Panc1 (cell line): Measurements from ENCODE around the gene ASIC3. TPM values are rescaled to one million over a fixed set of nuclear protein-coding genes. Genes with fewer than 3 reads are reported as not detected.

Experiments used
- ATAC-seq: fragments of 200-7000 bp; cut with Tn5 transposase; 2 replicates; pipeline ENCODE4 v1.9.1; 2020; ENCODE audit warnings: mild to moderate bottlenecking, moderate library complexity
- BruUV-seq: library from RNA; stranded (reverse); fragments of 400-500 nt; replicated peaks from 2 replicates; lab custom pipeline; 2021; lab: Mats Ljungman, UMichigan
- CTCF ChIA-PET: fragments of 300-600 bp; sonication (Branson Sonifier 250); formaldehyde crosslinking; loops from one replicate; lab custom pipeline; 2022; ENCODE audit warnings: antibody characterized with exemption; lab: Charles Lee
- POLR2A ChIA-PET: fragments of 300-600 bp; sonication (Branson Sonifier 250); formaldehyde crosslinking; loops from one replicate; lab custom pipeline; 2022; ENCODE audit warnings: antibody characterized with exemption; lab: Charles Lee
- DNase-seq: peaks from one replicate; pipeline ENCODE4 v3.0.0-alpha.2; 2010; ENCODE audit warnings: low read depth, low spot score
- H3K27ac ChIP-seq: 2 replicates; pipeline ENCODE4 v1.5.1; 2011; ENCODE audit warnings: mild to moderate bottlenecking, low read length, inconsistent platforms
- H3K27me3 ChIP-seq: fragments of 200-500 bp; sonication (Bioruptor generic); 2 replicates; pipeline ENCODE4 v1.6.0; 2014; ENCODE audit warnings: low read length, inconsistent platforms; ENCODE audit not compliant: control insufficient read depth, insufficient read depth
- H3K36me3 ChIP-seq: fragments of 200-500 bp; sonication (Bioruptor generic); 2 replicates; pipeline ENCODE4 v1.5.1; 2014; ENCODE audit warnings: inconsistent platforms, mild to moderate bottlenecking, low read length, moderate library complexity; ENCODE audit not compliant: control insufficient read depth, insufficient read depth
- H3K4me1 ChIP-seq: 2 replicates; pipeline ENCODE4 v1.5.1; 2011; ENCODE audit warnings: inconsistent platforms, mild to moderate bottlenecking, low read length, moderate library complexity; ENCODE audit not compliant: control insufficient read depth, insufficient read depth
- H3K4me3 ChIP-seq, 2 experiments: 2 replicates each; pipeline ENCODE4 v1.5.1; 2011 to 2012; ENCODE audit warnings: low read depth in 2 of 2, low read length in 2 of 2, mild to moderate bottlenecking in 2 of 2, inconsistent platforms in 1 of 2, moderate library complexity in 1 of 2
- H3K9me3 ChIP-seq: fragments of 200-500 bp; sonication (Bioruptor generic); 2 replicates; pipeline ENCODE4 v1.5.1; 2014; ENCODE audit warnings: low read depth, mild to moderate bottlenecking, inconsistent platforms, low read length, moderate library complexity; ENCODE audit not compliant: control insufficient read depth, insufficient read depth
- CTCF ChIP-seq: fragments of 450-650 bp; IDR thresholded peaks from 2 replicates; pipeline ENCODE4 v1.5.1; 2017; ENCODE audit warnings: mild to moderate bottlenecking
- POLR2AphosphoS5 ChIP-seq: IDR thresholded peaks from 2 replicates; pipeline ENCODE4 v1.6.1; 2012; ENCODE audit warnings: mild to moderate bottlenecking, low read depth, low read length, moderate library complexity
- REST ChIP-seq, 2 experiments: IDR thresholded peaks; 2 replicates each; pipeline ENCODE4 v1.6.1; 2011 to 2012; ENCODE audit warnings: low read depth in 2 of 2, control low read depth in 1 of 2, low read length in 1 of 2, mild to moderate bottlenecking in 1 of 2, moderate library complexity in 1 of 2; ENCODE audit not compliant: insufficient read depth in 1 of 2
- SIN3A ChIP-seq: IDR thresholded peaks from 2 replicates; pipeline ENCODE4 v1.6.1; 2012; ENCODE audit warnings: low read depth, mild to moderate bottlenecking, low read length, moderate library complexity, borderline replicate concordance; ENCODE audit not compliant: insufficient read depth
- TCF7L2 ChIP-seq: IDR thresholded peaks from 2 replicates; pipeline ENCODE4 v1.6.1; 2011; ENCODE audit warnings: mild to moderate bottlenecking, low read depth, low read length, inconsistent platforms
- in situ Hi-C: cut with HindIII; loops from 2 replicates; pipeline ENCODE4 v1.10.0; 2016; ENCODE audit warnings: low sequenced_read_pairs, low pct_unique_long_range_greater_than_20kb
- intact Hi-C: fragments of 100-400 bp; cut with micrococcal nuclease; formaldehyde crosslinking; loops from one replicate; pipeline ENCODE4 v1.10.0; 2022; ENCODE audit not compliant: unreplicated experiment
- total RNA-seq: library from RNA; stranded (reverse); gene quantifications from one replicate; pipeline ENCODE4 v1.2.1, GENCODE V29; 2021; ENCODE audit not compliant: unreplicated experiment

ASIC3 gene
- total RNA-seq, 1 experiment from 2014 or later, result 1.3 TPM

- intact Hi-C loops, result loop anchor here (5.0 kb wide), 1 partner anchor 56 kb away; no protein-coding TSS in a partner anchor
- H3K4me3 ChIP-seq, result peak overlapping the region; percentile 7 to 52; a peak in 3 of 4 replicates
- ATAC-seq (peak; percentile 88), DNase-seq (no peak)
- H3K27ac ChIP-seq, result no peak overlapping the region
- H3K4me1 ChIP-seq, result peaks cover 8% of the 10 kb centered on the region; the same call in 1 of the 2 replicates
- no peak for TF ChIP-seq TCF7L2
- TF ChIP-seq REST (IDR thresholded peaks at IDR 0.05; ENCODE audit: insufficient read depth in 1 of 2, low read depth in 2 of 2, low read length in 1 of 2), result 0 out of 4 replicates have a peak, but pooled peaks of 1 of the 2 experiments have one; percentile 14
- TF ChIP-seq POLR2AphosphoS5, result no peak
- no peak for TF ChIP-seq SIN3A
- peak; percentile 99 for TF ChIP-seq CTCF
- POLR2A ChIA-PET, result no interaction called here
- H3K27me3 ChIP-seq, result no peaks in the 10 kb centered on the region
- H3K9me3 ChIP-seq, result no peaks in the 10 kb centered on the region
- H3K36me3 ChIP-seq, result no peaks in the 10 kb centered on the region
- CTCF ChIA-PET, result interaction anchor here (0.5 to 2.6 kb wide), 7 partner anchors 8 to 91 kb away, joined by 3 to 12 read pairs (median 4); partner anchors contain the start of gene ABCB8
- no TSS peak for BruUV-seq
- in situ Hi-C loops, result no loop called here
Observed at GRCh38 chr7:151017953-151018420, 30.3 kb upstream of the ASIC3 start.

GRCh38 chr7:151018421-151019129 lies 29.8 kb upstream of the ASIC3 start:
- no TSS peak for BruUV-seq
- peak; percentile 31 for ATAC-seq
- in situ Hi-C loops, result no loop called here
- H3K4me1 ChIP-seq, result peaks cover 8% of the 10 kb centered on the region; the same call in 1 of the 2 replicates
- no peaks in the 10 kb centered on the region for H3K27me3 ChIP-seq
- H3K9me3 ChIP-seq, result no peaks in the 10 kb centered on the region
- H3K27ac ChIP-seq, result no peak overlapping the region
- intact Hi-C loops, result loop anchor here (5.0 kb wide), 1 partner anchor 56 kb away; no protein-coding TSS in a partner anchor
- DNase-seq, result no peak
- H3K36me3 ChIP-seq, result no peaks in the 10 kb centered on the region
- POLR2A ChIA-PET, result no interaction called here
- H3K4me3 ChIP-seq, result peak overlapping the region; percentile 1 to 52; a peak in 2 of 4 replicates
- CTCF ChIA-PET, result interaction anchor here (0.7 to 2.6 kb wide), 8 partner anchors 8 to 59 kb away, joined by 3 to 12 read pairs (median 4); partner anchors contain the start of gene ABCB8
- TF ChIP-seq SIN3A, result no peak
- no peak for TF ChIP-seq POLR2AphosphoS5
